COLO668 (cell line): ENCODE results near the gene SRRM2.
A peak's percentile ranks its signal among the peaks of the same experiment; 100 is the strongest.

Experiments
- DNase-seq: peaks from one replicate; lab custom pipeline; 2025; ENCODE audit not compliant: unreplicated experiment; lab: John Stamatoyannopoulos, UW

SRRM2 gene

GRCh38 chr16:2737895-2738418, 14.5 kb upstream of the SRRM2 start:
- no peak for DNase-seq

DNA sequence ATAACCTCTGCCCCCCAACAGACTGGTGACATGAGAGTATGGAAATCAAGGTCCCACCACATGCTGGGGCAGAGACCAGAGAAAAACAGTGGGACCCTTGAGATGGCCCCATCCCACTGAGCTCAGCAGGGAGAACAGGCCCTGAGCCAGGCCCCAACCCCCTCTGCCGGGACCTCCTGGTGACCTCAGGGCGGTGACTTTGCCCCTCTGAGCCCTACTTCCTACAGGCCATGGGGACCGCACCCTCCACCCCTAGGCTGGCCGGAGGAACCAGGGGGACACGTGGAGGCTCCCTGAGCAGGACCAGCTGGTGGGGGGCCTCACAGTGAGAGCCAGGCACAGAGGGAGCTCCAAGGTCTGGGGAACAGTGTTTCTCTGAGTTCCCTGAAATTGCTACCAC, 13.8 kb upstream of the SRRM2 start:
- no peak for DNase-seq

- no peak for DNase-seq
Measured at GRCh38 chr16:2739625-2740430, 12.6 kb upstream of the SRRM2 start.

DNA sequence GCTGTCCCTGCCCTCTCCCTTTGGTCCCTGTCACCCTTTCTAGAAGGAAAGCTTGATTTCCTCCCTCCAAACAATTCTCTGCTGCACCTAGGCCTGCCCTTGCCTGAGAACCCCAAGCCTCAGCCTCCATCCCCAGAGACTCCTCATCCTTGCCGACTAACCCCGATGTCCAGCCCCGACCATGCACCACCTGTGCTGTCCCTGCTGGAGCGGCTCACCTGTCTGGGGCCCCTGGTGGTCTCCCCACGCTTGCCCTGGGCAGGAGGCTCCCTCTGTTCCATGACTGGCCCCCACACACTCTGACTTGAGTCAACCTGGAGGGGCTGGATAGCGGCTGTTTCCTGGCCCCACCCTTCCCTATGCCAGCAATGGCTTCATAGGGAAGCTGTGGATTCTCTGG, 12.0 kb upstream of the SRRM2 start:
- DNase-seq: no peak

- no peak for DNase-seq
Measured at GRCh38 chr16:2741168-2741567, 11.3 kb upstream of the SRRM2 start.

DNA sequence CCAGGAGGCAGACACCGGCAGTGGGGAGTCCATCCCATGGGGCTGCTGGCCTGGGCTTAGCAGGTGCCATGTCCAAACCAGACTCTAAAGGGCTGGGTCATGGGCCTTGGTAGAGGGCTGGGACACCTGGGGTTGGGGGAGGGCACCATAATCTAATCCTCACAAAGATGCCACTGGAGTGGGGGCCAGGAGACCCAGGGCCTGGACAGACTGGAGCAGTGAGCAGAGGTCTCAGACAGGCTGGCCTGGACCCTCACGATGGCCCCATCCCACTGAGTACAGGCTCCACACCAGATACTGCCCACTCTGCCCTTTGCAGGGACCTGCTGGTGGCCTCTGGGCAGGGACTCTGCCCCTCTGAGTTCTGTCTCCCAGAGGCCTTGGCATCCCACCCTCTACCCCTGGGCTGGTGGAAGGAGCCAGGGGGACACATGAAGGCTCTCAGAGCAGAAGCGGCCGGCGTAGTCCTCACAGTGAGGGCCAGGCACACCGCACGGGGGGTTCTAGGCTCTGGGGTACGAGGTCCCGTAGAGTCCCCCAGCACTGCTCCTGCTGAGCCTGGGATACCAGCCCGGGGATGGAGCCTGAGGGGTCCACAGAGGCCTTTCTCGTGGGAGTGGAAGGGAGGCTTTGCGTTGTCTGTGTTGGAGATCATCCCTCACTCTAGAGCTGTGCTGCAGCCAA, 10.0 kb upstream of the SRRM2 start:
- no peak for DNase-seq

DNA sequence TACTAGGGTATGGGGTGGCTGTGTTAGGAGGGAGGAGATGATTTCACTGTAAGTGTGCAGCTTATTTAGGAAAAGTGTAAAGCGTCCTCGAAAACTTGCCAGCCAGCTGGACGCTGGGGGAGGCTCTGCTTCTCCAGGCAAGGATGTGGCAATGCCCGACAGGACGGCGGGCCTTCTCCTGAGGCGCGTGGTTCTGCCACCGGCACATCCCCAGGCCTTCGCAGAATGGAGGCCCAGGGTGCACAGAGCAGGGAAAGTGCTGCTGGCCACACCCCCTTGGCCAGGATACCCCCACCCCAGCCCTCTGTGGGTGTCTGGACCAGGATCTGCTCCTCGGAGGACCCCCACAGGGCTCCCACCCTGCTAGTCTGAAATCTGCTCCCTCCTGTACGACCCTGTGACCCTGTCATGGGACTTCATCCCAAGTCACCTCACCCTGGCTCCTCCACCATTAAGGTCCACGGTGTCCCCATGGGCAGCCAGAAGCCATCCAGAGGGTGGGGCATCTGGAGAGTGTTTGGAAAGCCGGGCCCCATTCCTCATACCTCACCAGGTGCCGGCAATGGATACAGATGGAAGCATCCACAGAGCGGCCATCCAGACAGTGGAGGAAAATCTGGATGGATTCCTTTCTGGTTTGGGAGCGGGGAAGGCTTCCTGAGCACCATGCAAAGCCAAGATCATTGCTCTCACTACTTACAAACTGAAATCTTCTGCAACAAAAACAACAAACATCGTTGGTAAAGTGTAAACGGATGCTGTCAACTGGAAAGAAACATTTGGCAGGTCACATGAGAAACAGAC, 9.2 kb upstream of the SRRM2 start:
- DNase-seq: no peak

GRCh38 chr16:2744711-2745110, 7.7 kb upstream of the SRRM2 start:
- no peak for DNase-seq

- DNase-seq: no peak
Measured at GRCh38 chr16:2745116-2745890, 7.1 kb upstream of the SRRM2 start.

DNA sequence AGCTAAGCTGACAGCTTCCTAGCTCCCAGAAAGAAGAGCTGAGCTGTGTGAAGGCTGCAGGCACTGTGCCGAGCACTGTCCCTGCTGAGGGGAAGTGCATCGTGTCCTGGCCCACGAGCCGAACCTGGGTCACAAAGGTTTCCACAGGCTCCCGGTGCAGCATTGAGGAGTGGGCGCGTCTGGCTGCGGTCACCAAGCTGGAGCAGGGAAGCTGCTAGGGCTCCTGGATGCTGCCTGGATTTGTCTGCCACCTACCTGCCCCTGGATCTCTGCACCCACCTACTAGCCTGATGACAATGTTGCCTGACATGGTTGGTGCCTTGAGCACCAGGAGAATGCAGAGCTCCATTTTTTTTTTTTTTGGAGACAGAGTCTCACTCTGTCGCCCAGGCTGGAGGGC, 6.5 kb upstream of the SRRM2 start:
- DNase-seq: no peak

DNA sequence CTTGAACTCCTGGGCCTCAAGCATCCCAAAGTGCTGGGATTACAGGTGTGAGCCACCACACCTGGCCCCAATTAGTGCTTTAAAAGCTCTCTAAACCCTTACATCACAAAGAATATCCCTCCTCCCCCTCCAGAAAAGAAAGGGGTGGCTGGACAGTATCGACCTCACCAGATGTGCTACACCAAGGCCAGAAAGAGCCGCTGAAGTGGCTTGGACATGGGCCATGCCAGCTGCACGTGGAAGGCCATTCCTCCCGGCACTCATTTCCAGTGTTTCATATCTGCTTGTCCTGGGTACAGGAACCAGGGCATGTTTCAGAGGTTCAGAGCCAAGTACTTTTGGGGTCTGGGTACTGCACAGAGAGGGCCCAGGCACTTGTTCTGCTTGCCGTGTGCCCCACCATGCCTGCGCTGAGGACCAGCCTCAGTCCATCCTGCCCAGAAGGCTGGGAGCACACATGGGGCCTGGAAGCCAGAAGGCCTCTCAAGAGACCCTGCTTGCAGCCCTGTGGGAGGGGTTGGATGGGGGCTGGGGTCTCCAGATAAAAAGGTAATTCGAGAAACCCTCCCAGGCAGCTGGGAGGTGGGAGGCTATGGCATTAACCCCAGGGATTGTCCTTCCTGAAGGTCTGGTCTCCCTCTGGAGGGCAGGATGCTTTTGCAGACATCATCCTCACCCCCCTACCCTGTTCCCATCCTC, 3.5 kb upstream of the SRRM2 start:
- DNase-seq: peak; percentile 49

DNA sequence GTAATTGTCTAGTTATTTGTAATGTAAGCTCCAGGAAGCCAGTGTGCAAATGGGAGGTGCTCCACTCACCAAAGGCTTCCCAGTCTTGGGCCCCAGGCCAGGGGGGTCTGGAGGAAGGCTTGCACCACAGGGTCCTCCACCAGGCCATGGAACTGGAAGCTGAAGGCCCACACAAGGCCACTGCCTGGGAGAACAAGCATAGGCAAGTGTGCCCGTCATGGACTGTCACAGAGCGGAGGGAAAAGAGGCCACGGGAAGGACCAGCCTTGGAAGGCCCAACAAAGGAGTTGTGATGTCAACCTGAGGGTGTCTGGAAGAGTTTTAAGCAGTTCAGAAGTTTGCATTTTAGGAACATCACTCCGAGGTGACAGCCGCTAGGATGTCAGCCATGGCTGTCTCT, 3.0 kb upstream of the SRRM2 start:
- no peak for DNase-seq

DNA sequence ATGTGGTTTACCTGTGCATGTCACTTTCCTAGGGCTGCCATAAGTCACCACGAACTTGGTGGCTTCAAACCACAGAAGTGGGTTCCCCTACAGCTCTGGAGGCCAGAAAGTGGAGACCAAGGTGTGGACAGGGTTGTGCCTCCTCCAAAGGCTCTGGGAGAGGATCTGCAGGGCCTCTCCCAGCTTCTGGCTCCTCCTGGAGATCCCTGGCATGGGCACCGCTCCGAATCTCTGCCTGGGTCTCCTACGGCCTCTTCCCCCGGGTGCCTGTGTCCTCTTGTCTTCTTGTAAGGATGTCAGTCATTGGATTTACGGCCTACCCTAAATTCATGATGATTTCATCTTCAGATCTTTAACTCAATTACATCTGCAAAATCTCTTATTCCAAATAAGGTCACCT, 2.5 kb upstream of the SRRM2 start:
- no peak for DNase-seq

DNA sequence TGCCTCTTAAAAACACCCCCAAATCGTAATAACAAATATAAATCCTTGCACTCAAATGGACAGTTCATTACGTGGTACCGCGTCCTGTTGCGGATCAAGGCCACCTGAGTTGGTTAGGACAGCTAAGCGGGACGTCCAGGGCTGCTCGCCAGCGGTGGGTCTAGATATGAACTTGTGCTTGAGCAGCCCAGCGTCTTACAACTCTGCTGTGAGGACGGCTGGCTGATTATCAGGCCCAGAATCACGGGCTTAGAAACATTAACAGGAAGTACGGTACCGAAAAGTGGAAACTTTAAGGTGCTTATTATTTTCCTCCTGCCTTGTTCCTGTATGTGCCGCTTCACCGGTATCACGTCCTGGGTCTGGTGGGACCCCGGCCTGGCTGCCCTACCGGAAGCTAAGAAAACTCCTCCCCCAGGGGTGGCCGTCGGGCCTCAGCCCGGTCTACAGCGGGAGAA, 832 bp upstream of the SRRM2 start:
- DNase-seq: peak; percentile 86

- peak; percentile 93 for DNase-seq
Measured at GRCh38 chr16:2752850-2753732, 653 bp downstream of the SRRM2 start.

DNA sequence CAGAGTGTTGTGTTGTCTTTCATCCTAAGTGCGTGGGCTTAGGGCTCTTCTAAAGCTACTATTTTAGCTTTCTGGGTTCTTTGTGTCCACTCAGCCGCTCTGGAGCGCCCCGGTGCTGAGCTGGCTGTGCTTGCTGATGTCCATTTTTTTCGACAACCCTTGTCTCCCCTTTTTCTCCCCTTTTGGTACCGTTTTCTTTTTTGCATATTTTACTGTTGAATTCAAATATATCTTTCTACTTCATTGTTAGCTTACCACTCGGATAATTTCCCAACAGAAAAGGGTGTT, 1.2 kb downstream of the SRRM2 start:
- DNase-seq: peak; percentile 12

DNA sequence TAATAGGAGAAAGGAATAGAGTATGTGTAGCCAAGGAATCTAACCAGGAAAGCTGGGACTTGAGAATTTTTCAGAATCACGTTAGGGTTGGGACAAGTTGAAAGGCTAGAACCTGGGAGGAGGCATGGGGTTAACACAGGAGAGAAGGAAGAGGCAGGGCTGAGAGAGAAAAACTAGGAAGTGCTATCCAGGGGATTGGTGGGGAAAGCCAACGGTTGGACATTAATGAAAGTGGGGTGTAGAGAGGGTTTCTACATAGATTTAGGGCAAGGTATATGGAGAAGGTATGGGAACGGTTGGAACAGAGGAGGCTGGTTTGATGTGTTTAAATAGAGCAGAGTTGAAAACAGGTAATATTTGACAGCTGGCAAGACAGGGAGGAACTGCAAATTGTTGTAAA, 2.7 kb downstream of the SRRM2 start:
- DNase-seq: no peak

- DNase-seq: no peak
Measured at GRCh38 chr16:2756288-2757015, 4.0 kb downstream of the SRRM2 start.

DNA sequence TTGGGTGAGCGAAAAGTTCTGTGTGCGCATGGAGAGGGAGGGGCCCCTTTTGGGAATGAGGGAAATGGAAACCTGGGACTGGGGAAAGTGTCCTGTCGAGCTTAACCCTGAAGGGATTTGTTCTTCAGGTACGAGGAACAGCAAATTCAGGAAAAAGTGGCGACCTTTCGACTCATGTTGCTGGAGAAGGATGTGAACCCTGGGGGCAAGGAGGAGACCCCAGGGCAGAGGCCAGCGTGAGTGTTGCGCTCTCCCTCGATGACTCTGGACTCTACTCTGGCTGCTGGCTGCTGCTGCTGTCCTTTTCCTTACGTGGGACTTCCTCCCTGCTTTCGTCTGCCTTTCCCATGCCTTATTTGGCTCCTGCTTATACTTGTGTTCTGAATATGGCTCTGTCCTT, 4.9 kb downstream of the SRRM2 start:
- no peak for DNase-seq
